Keratinocyte (primary cell): Measurements from ENCODE around the gene SYMPK. TPM values are rescaled to one million over a fixed set of nuclear protein-coding genes. Genes with fewer than 3 reads are reported as not detected.

Experiments used
- DNase-seq: peaks from one replicate; pipeline ENCODE4 v3.0.0-alpha.2; 2011; ENCODE audit warnings: low read depth, missing footprints, low spot score
- FAIRE-seq: peaks from 2 replicates; lab custom pipeline; 2011; peaks lifted over from hg19 to GRCh38; lab: Jason Lieb, UNC
- H2AFZ ChIP-seq: 2 replicates; pipeline ENCODE4 v1.6.0; 2012; ENCODE audit warnings: low read length, control low read depth, inconsistent platforms; ENCODE audit not compliant: control insufficient read depth
- H3K27ac ChIP-seq: 2 replicates; pipeline ENCODE4 v1.5.1; 2011; ENCODE audit warnings: low read length; ENCODE audit not compliant: control insufficient read depth, insufficient read depth
- H3K27me3 ChIP-seq: 3 replicates; pipeline ENCODE4 v1.6.0; 2011; ENCODE audit warnings: low read length; ENCODE audit not compliant: control insufficient read depth, insufficient read depth; ENCODE audit errors: extremely low read depth
- H3K36me3 ChIP-seq, 2 experiments: 2 replicates in 1 of 2; 3 replicates in 1 of 2; pipeline ENCODE4 v1.5.1; 2011; ENCODE audit warnings: low read length in 2 of 2, mild to moderate bottlenecking in 1 of 2; ENCODE audit not compliant: control insufficient read depth in 2 of 2, insufficient read depth in 2 of 2; ENCODE audit errors: extremely low read depth in 1 of 2
- H3K4me1 ChIP-seq: 3 replicates; pipeline ENCODE4 v1.5.1; 2011; ENCODE audit warnings: low read length; ENCODE audit not compliant: control insufficient read depth, insufficient read depth; ENCODE audit errors: extremely low read depth
- H3K4me2 ChIP-seq: 3 replicates; pipeline ENCODE4 v1.6.0; 2011; ENCODE audit warnings: low read depth, low read length; ENCODE audit not compliant: control insufficient read depth, insufficient read depth; ENCODE audit errors: extremely low read depth
- H3K4me3 ChIP-seq, 3 experiments: fragments of 200-600 bp in 1 of 3; sonication (generic) in 1 of 3; 2 replicates in 2 of 3; 3 replicates in 1 of 3; pipeline ENCODE4 v1.5.1; 2011 to 2016; ENCODE audit warnings: low read length in 3 of 3, mild to moderate bottlenecking in 3 of 3, control low read depth in 2 of 3, inconsistent platforms in 1 of 3, low read depth in 1 of 3, mixed read lengths in 1 of 3, mixed run types in 1 of 3, moderate library complexity in 1 of 3; ENCODE audit not compliant: control insufficient read depth in 2 of 3, insufficient read depth in 2 of 3; ENCODE audit errors: extremely low read depth in 1 of 3
- H3K79me2 ChIP-seq: 2 replicates; pipeline ENCODE4 v1.6.0; 2012; ENCODE audit warnings: low read length; ENCODE audit not compliant: control insufficient read depth, insufficient read depth
- H3K9ac ChIP-seq: 3 replicates; pipeline ENCODE4 v1.6.0; 2011; ENCODE audit warnings: low read length; ENCODE audit not compliant: control insufficient read depth, insufficient read depth; ENCODE audit errors: extremely low read depth
- H3K9me1 ChIP-seq: 3 replicates; pipeline ENCODE4 v1.6.0; 2011; ENCODE audit warnings: low read length; ENCODE audit not compliant: control insufficient read depth, insufficient read depth; ENCODE audit errors: extremely low read depth
- H3K9me3 ChIP-seq: 2 replicates; pipeline ENCODE4 v1.5.1; 2012; ENCODE audit warnings: low read depth, low read length; ENCODE audit not compliant: control insufficient read depth
- H4K20me1 ChIP-seq: 3 replicates; pipeline ENCODE4 v1.6.0; 2011; ENCODE audit warnings: low read length; ENCODE audit not compliant: control insufficient read depth, insufficient read depth; ENCODE audit errors: extremely low read depth
- CTCF ChIP-seq, 3 experiments: IDR thresholded peaks in 1 of 3; conservative IDR thresholded peaks in 1 of 3; optimal IDR thresholded peaks in 1 of 3; 2 replicates in 2 of 3; 3 replicates in 1 of 3; pipeline versions ENCODE3 to v1.5.1; 2011; ENCODE audit warnings: low read length in 3 of 3, mild to moderate bottlenecking in 3 of 3, moderate library complexity in 2 of 3, control low read depth in 1 of 3, inconsistent platforms in 1 of 3; ENCODE audit not compliant: insufficient read depth in 2 of 3; ENCODE audit errors: extremely low read depth in 1 of 3
- EZH2 ChIP-seq: IDR thresholded peaks from one replicate; pipeline ENCODE4 v1.6.1; 2012; ENCODE audit warnings: inconsistent platforms, mild to moderate bottlenecking, low read length, moderate library complexity
- dilution Hi-C: fragments of 300-500 bp; cut with MboI; formaldehyde crosslinking; loops from one replicate; pipeline ENCODE4 v1.7.0; 2020; ENCODE audit warnings: low sequenced_read_pairs; ENCODE audit not compliant: extremely low pct_ligation_motif_present
- polyA plus RNA-seq, 5 experiments: library from polyadenylated mRNA; depleted of rRNA in 3 of 5; stranded (reverse) in 3 of 5; stranded (forward) in 1 of 5; unstranded in 1 of 5; fragments of >200 nt; gene quantifications; 1 replicate in 1 of 5; 2 replicates in 3 of 5; 3 replicates in 1 of 5; pipeline versions ENCODE4 v1.2.1 to v1.2.3, GENCODE V29; 2011 to 2012; ENCODE audit warnings: missing spikeins in 2 of 5, low read depth in 1 of 5, low replicate concordance in 1 of 5

The SYMPK gene
- polyA plus RNA-seq, 1 donor (not counting 4 experiments of a cell fraction or from before 2014, with no cell fraction given), result 56.0 TPM

- Histone ChIP-seq H2AFZ (no peak overlapping the region), H3K4me3 (no peak overlapping the region), H3K9ac (no peak overlapping the region), H3K4me2 (no peak overlapping the region), H4K20me1 (no peaks in the 10 kb centered on the region), H3K9me3 (no peaks in the 10 kb centered on the region), H3K27me3 (no peaks in the 10 kb centered on the region), H3K9me1 (peaks cover 3% of the 10 kb centered on the region), H3K4me1 (peaks cover 11% of the 10 kb centered on the region), H3K79me2 (no peaks in the 10 kb centered on the region), H3K36me3 (peaks cover 28 to 32% of the 10 kb centered on the region in 2 experiments), H3K27ac (no peak overlapping the region)
- DNase-seq (no peak), FAIRE-seq (no peak)
- dilution Hi-C loops, result no loop called here
- TF ChIP-seq CTCF (optimal IDR thresholded peaks at IDR 0.05 in 1 of 3, IDR thresholded peaks at IDR 0.05 in 1 of 3, conservative IDR thresholded peaks at IDR 0.05 in 1 of 3; ENCODE audit: extremely low read depth in 1 of 3, insufficient read depth in 2 of 3, low read length in 3 of 3), result no peak
- TF ChIP-seq EZH2, result no peak
Measured at GRCh38 chr19:45823182-45823581, 39.8 kb downstream of the SYMPK start.

GRCh38 chr19:45822716-45823115, 40.2 kb downstream of the SYMPK start:
- no peak for TF ChIP-seq EZH2
- Histone ChIP-seq H3K27me3 (no peaks in the 10 kb centered on the region), H3K4me2 (no peak overlapping the region), H3K9me1 (peaks cover 3% of the 10 kb centered on the region), H3K79me2 (no peaks in the 10 kb centered on the region), H4K20me1 (no peaks in the 10 kb centered on the region), H2AFZ (no peak overlapping the region), H3K9me3 (no peaks in the 10 kb centered on the region), H3K27ac (no peak overlapping the region), H3K9ac (no peak overlapping the region), H3K4me3 (no peak overlapping the region), H3K36me3 (peaks cover 24 to 33% of the 10 kb centered on the region in 2 experiments), H3K4me1 (peaks cover 13% of the 10 kb centered on the region)
- dilution Hi-C loops, result no loop called here
- no peak for FAIRE-seq
- no peak for DNase-seq

- Histone ChIP-seq H3K27me3 (no peaks in the 10 kb centered on the region), H3K79me2 (no peaks in the 10 kb centered on the region), H3K4me3 (no peak overlapping the region), H3K4me1 (peaks cover 17% of the 10 kb centered on the region), H3K9me3 (no peaks in the 10 kb centered on the region), H3K9me1 (peaks cover 3% of the 10 kb centered on the region), H3K27ac (no peak overlapping the region), H3K4me2 (no peak overlapping the region), H4K20me1 (peaks cover 2% of the 10 kb centered on the region), H3K9ac (no peak overlapping the region), H2AFZ (no peak overlapping the region), H3K36me3 (peaks cover 18 to 25% of the 10 kb centered on the region in 2 experiments)
- dilution Hi-C loops, result no loop called here
- FAIRE-seq, result no peak
- DNase-seq, result no peak
- no peak for TF ChIP-seq EZH2
- no peak for TF ChIP-seq CTCF (optimal IDR thresholded peaks at IDR 0.05 in 1 of 3, IDR thresholded peaks at IDR 0.05 in 1 of 3, conservative IDR thresholded peaks at IDR 0.05 in 1 of 3; ENCODE audit: extremely low read depth in 1 of 3, insufficient read depth in 2 of 3, low read length in 3 of 3)
Measured at GRCh38 chr19:45821570-45821969, 41.4 kb downstream of the SYMPK start.
